HG02798 (cell line): ENCODE data around the gene PITRM1.
"Not testable (repeated sequence)": the region's sequence is repeated elsewhere in the genome, so short reads cannot be mapped to it uniquely, and the experiment has no call there.

ENCODE experiments used
- ATAC-seq: cut with Tn5 transposase; IDR thresholded peaks from one replicate; pipeline ENCODE4 v1.9.1; 2021; ENCODE audit warnings: mild to moderate bottlenecking; ENCODE audit not compliant: unreplicated experiment, poor library complexity

PITRM1 gene

GRCh38 chr10:3106928-3107425 lies 65.6 kb downstream of the PITRM1 start:
- ATAC-seq: no peak

- ATAC-seq: not testable (repeated sequence)
These were observed 66.3 kb downstream of the PITRM1 start for GRCh38 chr10:3106328-3106727.

GRCh38 chr10:3105905-3106304 lies 66.7 kb downstream of the PITRM1 start:
- ATAC-seq: no peak

GRCh38 chr10:3105166-3105565 lies 67.4 kb downstream of the PITRM1 start:
- no peak for ATAC-seq

GRCh38 chr10:3104251-3104918 lies 68.2 kb downstream of the PITRM1 start:
- no peak for ATAC-seq

- ATAC-seq: no peak
These were observed 68.9 kb downstream of the PITRM1 start for GRCh38 chr10:3103646-3104045.

- no peak for ATAC-seq
These were observed 69.7 kb downstream of the PITRM1 start for GRCh38 chr10:3102720-3103427.

- no peak for ATAC-seq
These were observed 71.5 kb downstream of the PITRM1 start for GRCh38 chr10:3100856-3101640.

GRCh38 chr10:3100093-3100792 lies 72.3 kb downstream of the PITRM1 start:
- no peak for ATAC-seq

- ATAC-seq: no peak
These were observed 73.1 kb downstream of the PITRM1 start for GRCh38 chr10:3099291-3100092.

GRCh38 chr10:3098689-3099088 lies 73.9 kb downstream of the PITRM1 start:
- ATAC-seq: no peak

- ATAC-seq: no peak
These were observed 75.4 kb downstream of the PITRM1 start for GRCh38 chr10:3097160-3097559.

GRCh38 chr10:3096149-3096548 lies 76.4 kb downstream of the PITRM1 start:
- ATAC-seq: no peak

GRCh38 chr10:3095373-3096139 lies 77.0 kb downstream of the PITRM1 start:
- no peak for ATAC-seq

GRCh38 chr10:3094609-3095036 lies 78.0 kb downstream of the PITRM1 start:
- no peak for ATAC-seq

GRCh38 chr10:3093996-3094395 lies 78.6 kb downstream of the PITRM1 start:
- ATAC-seq: no peak

GRCh38 chr10:3091921-3092320 lies 80.7 kb downstream of the PITRM1 start:
- ATAC-seq: no peak

- ATAC-seq: no peak
These were observed 81.4 kb downstream of the PITRM1 start for GRCh38 chr10:3090914-3091787.
